GM13976 (cell line): ENCODE data around the gene PLXNA2.

Experiments
- DNase-seq: peaks from one replicate; pipeline ENCODE4 v3.0.0; 2012; ENCODE audit warnings: low spot score
- CTCF ChIP-seq: IDR thresholded peaks from 2 replicates; pipeline ENCODE4 v1.5.1; 2012; ENCODE audit warnings: borderline replicate concordance, mild to moderate bottlenecking; ENCODE audit not compliant: insufficient read depth; ENCODE audit errors: extremely low read depth, missing control alignments, control extremely low read depth
- in situ Hi-C: fragments of 300-500 bp; cut with MboI; formaldehyde crosslinking; loops from one replicate; pipeline ENCODE4 v1.12.0; 2022; ENCODE audit warnings: low sequenced_read_pairs, mixed read lengths, inconsistent platforms; ENCODE audit not compliant: unreplicated experiment

PLXNA2 gene

DNA sequence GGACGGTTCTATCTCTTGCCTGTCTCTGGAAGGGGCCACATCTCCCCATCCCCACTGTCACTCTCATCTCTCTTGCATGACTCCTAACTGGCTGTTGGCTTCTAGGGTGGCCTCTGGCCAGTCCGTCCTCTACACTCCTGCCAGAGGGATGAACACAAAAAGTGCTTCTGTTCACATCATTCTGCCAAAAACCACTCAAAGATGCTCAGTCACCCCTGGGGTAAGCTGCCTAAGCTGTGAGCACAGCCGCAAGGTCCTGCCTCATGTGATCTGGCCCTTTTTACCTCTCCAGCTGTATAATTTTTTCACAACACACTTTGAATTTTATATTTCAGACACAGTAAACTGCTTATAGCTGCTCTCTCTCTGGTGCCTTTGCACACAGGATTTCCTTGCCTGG, 235.7 kb downstream of the PLXNA2 start:
- in situ Hi-C loops: no loop called here
- DNase-seq: no peak
- TF ChIP-seq CTCF: no peak

DNA sequence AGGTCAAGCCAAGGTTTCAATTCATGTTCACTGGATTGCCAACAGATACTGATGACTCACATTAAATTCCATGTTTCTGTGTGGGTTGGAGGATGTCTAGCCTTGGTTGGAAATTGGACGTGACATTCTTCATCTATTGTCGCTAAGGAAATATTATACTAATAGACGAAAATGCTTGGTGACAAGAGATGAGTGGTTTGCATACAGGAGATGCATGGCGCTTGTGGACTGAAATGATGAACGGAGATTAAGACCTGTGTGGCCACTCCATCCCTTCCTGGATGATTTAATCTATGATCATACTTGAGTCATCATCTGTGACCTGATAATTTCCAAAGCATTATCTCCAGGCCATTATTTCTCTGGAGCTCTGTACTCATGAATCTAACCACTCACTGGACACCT, 236.2 kb downstream of the PLXNA2 start:
- in situ Hi-C loops: no loop called here
- TF ChIP-seq CTCF: no peak
- DNase-seq: no peak

GRCh38 chr1:208007319-208007937, 236.8 kb downstream of the PLXNA2 start:
- in situ Hi-C loops: no loop called here
- DNase-seq: no peak
- TF ChIP-seq CTCF: no peak

DNA sequence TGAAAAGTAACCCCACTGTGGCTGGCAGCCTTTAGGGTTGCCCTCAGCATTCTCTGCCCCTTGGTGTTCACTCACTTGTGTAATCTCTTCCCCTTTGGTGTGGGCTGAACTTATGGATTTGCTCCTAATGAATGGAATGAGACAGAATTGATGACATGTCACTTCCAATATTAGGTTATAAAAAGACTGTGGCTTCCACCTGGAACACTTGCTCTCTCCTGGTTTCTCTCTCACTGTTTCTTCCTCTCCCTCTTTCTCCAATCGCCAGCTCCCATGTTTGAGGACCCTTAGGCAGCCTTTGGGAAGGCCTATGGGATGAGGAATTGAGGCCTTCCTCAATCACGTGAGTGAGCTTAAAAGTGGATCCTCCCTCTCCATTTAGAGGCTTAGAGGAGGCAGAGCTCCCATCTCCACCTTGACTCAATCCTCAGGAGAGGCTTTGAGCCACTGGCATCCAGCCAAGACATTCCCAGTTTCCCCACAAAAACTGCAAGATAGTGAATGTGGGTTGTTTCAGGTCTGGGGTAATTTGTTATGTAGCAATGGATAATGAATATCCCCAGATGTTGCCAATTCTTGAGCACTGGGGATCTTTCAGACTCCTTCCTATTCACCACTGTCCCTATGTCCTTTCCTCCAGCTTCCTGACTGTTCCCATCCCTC, 237.8 kb downstream of the PLXNA2 start:
- in situ Hi-C loops: no loop called here
- DNase-seq: no peak
- no peak for TF ChIP-seq CTCF

DNA sequence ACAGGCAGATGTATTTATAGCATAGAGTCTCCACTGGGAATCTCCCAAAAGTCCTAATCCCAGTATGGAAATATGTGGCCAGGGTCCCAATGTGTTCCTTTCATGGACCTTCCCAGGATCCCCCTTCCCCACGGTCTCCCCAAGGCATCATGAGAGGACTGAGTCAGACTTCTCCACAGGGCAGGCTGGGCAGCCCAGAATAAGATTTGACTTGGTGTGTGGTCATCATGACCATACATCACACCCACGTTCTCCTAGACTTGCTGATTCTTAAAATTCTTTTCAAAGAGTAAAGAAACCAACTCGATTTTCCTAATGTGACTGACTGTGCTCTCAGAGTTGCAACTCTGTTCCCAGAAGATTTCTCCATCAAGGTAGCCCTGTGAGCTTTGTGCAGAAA, 239.3 kb downstream of the PLXNA2 start:
- no peak for DNase-seq
- in situ Hi-C loops: no loop called here
- TF ChIP-seq CTCF: no peak

- DNase-seq: no peak
- in situ Hi-C loops: no loop called here
- no peak for TF ChIP-seq CTCF
Observed at GRCh38 chr1:208003241-208003640, 240.9 kb downstream of the PLXNA2 start.
